ENCODE data around the gene CDKAL1.
"Not testable (repeated sequence)": the region's sequence is repeated elsewhere in the genome, so short reads cannot be mapped to it uniquely, and the experiment has no call there.

CDKAL1 gene

DNA sequence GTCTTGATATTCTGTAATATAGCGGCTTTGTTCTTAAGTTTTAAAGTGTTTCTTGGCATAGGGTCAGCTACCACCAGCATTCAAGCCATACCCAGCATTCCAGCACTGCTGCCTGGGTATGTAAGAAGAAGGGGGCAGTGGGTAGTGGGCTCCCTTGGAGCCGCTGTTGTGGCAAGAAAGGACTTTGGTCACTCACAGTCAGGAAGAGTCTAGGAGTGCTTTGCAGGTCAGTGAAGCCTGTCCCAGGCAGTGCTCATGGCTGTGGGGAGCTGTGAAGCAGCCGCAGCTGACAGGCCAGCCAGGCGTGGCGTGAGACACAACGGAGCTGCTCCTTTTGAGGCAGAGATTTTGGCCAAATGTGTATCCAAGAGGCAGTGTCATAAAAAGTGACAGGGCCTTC lies 512.0 kb downstream of the CDKAL1 start:
- no peak for DNase-seq

DNA sequence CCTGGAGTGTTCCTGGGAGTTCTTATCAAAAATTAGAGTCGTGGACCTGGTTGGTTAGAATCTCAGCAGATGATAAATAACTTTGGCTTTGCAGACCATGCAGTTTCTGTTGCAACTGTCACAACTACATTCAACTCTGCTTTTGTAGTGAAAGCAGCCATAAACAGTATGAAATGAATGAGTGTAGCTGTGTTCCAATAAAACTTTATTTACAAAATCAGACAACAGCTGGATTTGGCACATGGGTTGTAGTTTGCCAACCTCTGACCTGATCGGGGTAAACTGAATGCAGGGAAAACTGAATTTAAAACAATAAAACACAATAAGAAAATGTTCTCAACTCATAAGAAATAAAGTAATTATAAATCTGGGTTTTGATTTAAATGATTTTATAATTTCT lies 513.8 kb downstream of the CDKAL1 start:
- DNase-seq: no peak

DNA sequence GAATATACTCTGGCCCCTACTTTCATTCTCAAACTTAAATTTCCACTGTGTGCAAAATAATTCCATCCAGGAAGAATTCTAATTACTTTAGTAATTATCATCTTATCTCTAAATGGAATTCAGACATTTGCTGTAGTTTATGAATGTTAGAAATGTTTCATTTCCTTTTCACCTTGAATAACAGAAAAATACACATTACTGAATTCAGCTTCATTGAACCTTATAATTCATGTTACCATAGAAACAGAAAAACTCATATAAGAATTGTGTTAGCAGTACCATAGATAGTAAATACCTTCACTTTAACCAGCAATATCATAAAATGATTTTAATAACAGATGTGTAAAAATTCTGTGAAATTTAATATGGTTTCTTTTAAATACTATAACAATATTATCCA lies 514.9 kb downstream of the CDKAL1 start:
- no peak for DNase-seq

DNA sequence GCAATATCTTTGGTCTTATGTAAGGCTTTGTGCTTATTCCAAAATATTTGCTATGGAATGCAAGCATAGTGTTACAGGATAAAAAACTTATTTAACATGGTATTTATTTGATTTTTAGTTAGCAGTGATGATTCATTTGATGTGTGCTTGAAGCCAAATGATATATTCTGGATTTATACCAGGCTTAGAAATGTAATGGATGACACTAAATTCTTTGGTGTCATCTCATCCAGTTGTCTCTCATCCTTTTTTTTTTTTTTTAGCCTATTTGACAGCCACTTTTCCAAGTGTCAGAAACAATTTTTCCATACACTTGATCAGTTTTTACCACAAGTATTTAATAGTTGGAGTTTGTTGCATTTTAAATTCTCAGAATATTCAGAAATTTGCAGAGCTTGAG lies 515.3 kb downstream of the CDKAL1 start:
- DNase-seq: no peak

DNA sequence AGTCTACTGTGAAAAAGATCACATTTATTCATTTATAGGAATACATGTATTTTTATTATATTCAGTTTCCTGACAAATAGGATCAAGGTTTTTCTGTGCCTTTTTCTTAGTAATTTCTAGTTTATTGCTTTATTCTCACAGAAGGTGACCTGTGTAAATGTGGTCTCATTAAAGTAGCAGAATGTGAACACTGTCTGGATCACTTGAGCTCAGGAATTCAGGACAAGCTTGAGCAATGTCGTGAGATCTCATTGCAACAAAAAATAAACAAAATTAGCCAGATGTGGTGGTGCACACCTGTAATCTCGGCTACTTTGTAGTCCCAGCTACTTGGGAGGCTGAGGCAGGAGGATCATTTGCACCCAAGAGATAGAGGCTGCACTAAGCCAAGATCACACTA lies 516.7 kb downstream of the CDKAL1 start:
- no peak for DNase-seq

DNA sequence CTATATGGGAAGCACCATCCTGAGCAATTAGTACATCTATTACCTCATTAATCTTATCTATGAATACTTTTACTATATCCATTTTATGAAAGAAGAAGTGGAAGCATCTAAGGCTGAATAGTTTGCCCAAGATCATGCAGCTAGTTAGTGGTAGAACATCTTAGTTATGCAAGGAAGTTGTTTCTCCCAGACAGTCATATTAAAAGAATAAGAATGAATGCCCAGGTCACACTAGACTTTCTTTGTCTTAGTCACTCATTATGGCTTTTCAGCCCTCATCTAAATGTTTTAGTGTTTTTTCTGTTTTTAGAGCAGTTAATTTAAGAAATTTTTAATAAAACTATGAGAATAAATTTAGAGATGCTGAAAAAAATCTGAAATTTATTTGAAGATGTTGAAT lies 517.5 kb downstream of the CDKAL1 start:
- no peak for DNase-seq

DNA sequence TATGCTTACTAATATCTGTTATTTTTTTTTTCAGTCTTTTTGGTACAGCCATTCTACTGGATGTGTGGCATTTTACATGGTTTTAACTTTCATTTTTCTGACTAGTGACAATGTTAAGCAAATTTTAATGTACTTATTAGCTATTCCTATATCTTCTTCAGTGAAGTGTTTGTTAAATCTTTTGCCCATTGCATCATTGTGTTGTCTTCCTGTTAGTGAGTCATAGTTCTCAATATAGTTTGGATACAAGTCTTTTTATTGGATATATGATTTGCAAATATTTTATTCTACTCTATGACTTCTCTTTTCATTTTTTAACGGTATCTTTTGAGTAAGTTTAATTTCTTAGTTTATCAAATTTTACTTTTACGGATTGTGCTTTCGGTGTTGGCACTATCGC lies 519.4 kb downstream of the CDKAL1 start:
- no peak for DNase-seq

DNA sequence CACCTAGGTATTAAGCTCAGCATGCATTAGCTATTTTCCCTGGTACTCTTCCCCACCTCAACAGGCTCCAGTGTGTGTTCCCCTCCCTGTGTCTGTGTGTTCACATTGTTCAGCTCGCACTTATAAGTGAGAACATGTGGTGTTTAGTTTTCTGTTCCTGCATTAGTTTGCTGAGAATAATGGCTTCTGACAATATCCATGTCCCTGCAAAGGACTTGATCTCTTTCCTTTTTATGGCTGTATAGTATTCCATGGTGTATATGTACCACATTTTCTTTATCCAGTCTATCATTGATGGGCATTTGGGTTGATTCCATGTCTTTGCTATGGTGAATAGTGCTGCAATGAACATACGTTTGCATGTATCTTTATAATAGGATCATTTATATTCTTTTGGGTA lies 521.2 kb downstream of the CDKAL1 start:
- not testable (repeated sequence) for DNase-seq

DNA sequence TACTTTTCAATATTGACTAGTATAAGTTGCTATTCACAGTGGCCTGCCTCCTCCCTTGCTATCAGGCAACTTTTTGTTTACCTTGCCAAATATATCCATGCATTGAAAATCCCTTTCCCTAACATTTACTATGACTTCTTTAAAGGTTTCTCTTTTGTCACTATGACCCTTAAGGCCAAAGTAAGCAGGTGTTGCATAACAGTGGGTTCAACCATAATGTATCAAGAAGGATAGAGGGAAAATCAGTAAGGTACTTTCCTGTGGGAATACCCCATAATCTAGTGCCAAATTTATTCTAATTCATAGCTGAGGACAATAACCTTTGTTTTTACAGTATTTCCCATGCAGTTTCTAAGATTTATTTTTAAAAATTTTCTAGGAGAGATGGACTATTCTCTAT lies 527.6 kb downstream of the CDKAL1 start:
- DNase-seq: no peak

DNA sequence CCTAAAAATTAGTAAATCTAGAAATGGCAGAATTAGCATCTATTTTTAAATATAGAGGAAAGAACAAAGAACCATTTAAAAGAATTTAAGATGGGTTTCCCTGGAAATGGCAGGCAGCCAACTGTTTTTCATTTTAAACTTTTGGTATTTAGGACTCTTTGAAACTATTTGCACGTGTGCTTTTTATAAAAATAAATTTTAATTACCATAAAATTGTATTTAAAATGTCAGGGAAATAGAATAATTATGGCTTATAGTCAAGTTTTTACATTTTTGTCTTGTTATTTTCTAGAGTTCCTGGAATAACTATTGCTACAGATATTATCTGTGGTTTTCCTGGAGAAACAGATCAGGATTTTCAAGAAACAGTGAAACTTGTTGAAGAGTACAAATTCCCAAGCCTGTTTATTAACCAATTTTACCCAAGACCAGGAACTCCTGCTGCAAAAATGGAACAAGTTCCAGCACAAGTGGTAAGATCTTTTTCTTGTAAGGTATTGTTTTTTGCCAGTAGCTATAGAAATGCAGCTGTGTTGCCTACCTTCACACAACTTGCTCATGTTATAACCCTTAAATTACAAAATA lies 530.6 kb downstream of the CDKAL1 start:
- DNase-seq: no peak

DNA sequence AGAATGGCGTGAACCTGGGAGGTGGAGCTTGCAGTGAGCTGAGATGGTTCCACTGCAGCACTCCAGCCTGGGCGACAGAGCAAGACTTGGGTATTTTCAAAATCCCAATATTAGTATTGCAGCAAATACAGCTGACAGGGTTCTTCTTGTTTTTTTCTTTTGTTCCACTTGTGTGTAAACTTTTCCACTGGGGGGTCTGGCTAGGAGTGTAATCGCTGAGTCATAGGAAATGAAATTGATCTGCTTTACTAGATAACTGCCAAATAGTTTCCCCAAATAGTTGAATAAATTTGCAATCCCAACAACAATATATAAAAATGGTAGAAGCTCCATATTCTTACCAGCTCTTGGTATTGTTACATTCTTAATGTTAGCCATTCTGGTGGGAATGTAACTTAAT lies 533.3 kb downstream of the CDKAL1 start:
- no peak for DNase-seq

DNA sequence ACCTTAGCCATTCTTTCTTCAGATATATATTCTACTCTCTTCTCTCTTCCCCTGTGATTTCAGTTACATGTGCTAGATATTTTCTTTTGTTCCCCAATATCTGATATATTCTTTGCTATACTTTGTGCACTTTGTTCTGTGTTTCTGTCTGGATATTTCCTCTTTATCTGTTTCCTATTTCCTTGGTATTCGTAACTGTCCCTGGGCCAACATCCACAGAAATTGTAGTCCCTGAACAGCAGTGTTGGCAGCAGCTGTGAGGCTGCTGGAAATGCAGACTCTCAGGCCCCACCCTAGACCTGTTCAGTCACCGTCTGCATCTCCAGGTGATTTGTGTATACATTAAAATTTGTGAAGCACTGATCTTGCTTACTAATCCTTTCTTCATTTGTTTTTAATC lies 536.4 kb downstream of the CDKAL1 start:
- no peak for DNase-seq

DNA sequence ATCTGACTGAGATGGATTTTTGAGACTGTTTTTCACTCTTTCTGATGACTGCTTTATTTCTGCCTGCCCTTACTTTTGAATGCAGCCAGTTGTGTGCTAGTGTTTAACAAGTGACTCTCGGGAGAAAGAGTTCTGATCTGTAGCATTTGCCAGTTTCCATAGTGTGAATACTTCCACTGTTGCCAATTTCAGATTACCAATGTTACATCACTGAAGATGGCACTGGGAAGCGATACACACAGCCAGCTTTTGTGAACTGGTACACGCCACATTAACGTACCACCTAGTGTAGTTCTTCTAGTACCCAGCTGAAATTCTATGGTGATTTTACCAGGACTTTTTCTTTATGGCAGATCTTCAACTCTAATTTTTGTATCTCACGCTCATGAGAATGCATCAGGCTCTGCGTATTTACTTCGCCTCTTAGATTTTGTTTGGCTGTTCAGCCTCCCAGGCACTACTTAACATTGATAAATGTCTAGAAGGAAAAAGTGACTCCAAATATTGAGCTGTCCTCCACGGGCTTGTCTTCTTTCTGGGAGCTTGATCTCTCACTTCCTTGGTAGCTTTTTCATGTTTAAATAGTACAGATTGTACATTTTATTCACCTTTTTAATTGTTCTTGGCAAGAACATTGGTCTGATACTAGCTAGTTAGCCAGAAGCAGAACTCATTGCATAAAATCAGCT lies 537.7 kb downstream of the CDKAL1 start:
- no peak for DNase-seq

DNA sequence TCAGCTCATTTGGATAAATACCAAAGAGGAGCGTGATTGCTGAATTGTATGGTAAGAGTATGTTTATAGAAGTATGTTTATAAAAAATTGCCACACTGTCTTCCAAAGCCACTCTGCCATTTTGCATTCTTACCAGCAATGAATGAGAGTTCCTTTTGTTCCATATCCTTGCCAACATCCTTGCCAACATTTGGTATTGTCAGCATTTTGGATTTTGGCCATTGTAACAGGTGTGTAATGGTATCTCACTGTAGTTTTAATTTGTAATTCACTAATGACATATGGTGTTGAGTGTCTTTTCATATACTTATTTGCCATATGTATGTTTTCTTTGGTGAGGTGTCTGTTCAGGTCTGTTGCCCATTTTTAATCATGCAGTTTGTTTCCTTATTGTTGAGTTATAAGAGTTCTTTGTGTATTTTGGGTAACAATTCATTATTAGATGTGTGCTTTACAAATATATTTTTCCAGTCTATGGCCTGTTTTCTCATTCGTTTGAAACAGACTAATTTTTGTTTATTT lies 539.1 kb downstream of the CDKAL1 start:
- DNase-seq: no peak

DNA sequence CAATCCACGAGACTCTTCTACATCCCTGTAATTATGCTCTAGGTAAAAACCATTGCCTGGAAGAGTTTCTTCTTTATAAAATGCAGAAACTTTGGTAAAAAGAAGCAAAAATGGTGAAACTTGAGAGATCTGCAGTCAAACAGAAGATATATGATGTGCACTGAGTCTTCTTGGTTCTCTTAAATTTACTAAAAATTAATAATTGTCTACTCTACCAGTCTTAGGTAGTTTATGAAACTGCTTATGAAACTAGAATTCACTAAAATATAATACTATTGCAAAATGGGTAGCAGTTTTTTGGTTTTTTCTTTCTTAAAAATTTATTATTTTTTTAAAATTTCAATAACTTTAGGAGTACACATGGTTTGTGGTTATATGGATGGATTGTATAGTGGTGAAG lies 540.2 kb downstream of the CDKAL1 start:
- no peak for DNase-seq

DNA sequence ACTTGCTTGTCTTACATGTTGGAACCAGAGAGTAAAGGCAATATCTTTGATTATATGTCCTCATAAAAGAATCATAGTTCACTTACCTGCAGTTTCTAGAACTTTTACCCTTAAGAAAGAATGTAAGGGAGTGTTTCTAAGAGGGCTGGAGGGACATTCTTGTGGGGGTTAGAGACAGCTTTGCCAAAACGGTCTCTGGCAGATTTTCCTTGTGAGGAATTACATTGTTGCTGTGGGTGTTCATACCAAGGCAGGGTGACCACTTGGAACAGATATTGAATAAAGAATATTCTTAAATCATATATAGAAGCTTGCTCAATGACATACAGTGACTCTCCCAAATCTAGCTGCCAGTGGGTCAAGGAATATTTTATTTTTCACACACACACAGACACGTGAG lies 541.7 kb downstream of the CDKAL1 start:
- no peak for DNase-seq

DNA sequence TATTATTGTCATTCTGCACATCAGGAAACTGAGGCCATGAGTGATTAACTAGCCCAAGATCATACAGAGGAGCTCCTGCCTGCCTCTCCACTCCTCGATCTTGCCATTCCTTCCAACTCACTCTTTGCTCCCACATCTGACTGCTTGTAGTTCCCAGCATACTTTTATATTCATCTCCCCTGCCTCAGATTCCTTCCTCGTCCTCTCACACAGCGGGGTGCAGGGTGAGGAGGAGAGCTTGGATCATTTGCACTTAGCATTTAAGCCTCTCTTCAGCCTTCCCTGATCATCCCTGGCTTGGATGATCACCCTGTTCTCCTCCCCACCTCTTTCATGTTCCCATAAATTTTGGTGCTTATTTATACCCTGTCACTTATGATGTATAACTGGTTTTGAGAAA lies 544.2 kb downstream of the CDKAL1 start:
- DNase-seq: no peak

DNA sequence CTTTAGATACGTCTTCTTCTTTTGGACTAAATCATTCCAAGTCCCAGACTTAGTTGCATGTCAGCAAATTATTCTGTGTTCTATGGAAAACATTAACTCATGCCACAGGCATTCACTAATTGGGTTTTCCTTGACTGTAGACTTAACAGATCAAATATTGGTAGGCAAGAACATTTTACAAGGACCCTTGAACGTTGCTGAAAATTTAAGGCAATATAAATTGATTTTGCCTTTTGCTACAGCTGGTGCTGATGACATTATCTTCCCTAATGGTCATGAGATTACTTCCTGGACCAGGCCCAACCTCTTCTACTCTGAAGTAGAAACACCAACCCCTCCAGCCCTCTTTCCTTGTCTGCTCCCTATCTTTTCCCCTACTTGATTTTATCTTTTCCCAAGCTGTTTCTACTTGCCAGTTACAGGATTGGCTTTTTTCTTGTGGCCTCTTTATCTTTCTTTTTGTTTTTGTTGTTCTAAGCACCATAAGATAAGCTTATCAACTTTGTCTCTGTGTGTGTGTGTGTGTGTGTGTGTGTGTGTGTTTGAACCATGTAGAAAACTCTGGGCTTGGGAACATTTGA lies 545.3 kb downstream of the CDKAL1 start:
- DNase-seq: no peak

DNA sequence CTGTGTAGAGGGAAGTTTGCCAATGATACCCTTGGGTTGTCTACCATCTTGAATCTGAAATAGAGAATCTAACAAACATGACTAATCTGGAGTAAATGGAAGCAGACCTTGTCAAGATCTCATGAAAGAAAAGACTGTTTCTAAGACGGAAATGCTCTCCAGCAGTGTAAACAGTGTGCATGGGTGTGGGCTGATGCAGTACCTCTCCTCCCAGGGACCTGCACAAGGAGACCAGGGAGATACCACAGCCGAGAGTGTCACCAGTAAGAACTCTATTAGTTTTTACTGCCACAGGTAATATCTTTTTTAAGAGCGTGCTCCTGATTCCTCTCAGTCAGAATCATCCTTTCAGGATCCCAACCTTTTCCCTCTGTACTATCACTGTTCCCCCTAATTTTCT lies 546.0 kb downstream of the CDKAL1 start:
- DNase-seq: no peak

DNA sequence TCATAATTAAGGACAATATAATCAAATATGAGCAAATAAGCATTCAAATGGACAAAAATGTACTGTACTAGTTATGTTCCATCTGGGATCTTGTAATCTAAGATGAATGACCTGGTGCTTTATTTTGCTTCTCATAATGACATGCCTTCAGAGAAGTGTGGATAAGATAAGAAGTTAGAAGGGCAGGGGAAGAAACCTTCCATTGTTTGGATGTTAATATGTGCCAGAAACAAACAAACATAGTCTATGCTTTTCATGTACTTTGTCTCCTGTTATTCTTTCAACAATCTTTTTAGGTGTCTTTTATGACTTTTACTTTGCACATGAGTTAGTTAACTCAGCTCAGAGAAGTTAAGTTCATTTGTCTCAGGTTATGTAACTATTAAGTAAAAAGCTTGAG lies 547.8 kb downstream of the CDKAL1 start:
- no peak for DNase-seq

DNA sequence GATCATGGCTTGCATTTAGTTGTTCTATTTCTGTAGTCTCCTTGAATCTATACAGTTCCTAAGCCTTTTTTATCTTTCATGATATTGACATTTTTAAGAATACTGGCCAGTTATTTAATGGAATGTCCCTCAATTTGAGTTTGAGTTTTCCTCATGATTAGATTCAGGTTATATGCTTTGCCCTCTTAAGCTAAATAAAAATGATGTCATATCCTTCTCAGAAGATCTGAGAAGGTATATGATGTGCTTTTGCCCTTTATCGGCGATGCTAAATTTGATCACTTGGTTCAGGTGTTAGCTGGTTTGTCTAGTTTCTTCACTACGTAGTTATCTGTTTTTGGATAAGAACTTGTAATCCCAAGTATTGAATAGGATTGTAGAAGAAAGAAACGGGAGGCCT lies 549.5 kb downstream of the CDKAL1 start:
- no peak for DNase-seq

DNA sequence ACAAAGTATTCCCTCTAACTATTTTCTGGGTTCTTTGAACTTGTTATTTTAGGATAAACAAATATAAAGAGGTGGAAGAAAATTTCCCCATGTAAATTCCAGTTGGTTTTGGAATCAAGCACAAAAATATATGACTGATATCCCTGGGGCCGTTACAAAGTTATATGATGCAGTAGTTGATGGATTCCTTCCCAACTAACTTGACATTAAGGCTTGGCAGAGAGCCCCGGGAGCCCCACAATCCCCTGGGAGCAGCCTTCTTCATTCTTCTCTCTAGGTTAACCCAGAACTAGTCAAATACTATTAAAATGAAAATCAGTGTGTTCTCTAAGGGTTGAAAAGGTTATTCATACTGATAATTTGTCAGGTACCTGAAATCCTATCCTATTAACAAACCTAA lies 550.4 kb downstream of the CDKAL1 start:
- no peak for DNase-seq

DNA sequence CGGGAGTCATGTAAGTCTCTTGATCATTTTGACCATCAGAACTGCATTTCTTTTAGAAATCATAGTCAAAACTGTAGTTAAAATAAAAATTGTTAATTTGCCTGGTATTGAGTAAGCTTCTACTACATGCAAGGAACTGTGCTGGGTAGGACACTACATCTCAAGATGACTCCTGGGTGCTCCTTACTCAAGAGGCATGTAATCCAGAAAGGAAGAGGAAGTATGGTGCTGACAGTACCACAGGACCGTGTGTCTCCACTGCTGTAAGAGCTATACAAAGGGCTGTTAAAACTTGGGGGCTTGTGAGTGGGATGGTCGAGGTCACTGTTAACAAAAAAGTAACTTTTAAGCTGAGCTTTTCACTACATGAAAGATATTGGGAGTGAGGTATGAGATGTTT lies 551.0 kb downstream of the CDKAL1 start:
- DNase-seq: no peak

DNA sequence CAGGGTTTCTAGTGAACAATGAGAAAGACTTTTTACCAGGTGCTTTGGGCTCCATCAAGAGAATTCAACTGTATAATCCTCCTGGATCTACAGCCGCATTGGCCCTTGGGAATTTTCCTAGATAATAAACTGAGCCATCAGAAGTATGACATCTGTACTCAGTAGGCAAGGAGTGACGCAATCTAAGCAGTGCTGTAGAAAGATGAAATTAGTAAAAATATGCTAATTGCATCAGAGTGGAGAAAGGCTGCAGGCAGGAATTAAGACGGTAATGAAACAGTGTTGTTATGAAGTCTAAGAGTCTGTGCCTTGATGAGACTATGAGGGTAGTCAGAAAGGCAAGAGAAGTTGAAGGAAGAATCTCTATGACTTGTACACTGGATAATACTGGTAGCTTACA lies 551.4 kb downstream of the CDKAL1 start:
- DNase-seq: no peak

DNA sequence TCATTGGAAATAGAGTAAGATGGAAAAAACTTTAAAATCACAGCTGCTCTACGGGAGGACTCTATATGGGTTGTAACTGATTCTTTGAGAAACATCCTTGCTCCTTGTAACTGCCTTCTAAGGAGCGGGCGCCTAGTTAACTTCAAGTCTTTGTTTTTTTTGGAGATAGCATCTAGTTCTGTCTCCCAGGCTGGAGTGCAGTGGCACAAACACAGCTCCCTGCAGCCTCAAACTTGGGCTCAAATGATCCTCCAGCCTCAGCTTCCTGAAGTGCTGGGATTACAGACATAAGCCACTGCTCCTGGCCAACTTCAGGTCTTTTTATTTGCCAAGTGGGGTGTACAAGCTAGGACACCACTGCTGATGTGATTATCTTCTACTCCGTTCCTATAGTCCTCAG lies 552.9 kb downstream of the CDKAL1 start:
- no peak for DNase-seq

All from NCI-H526 (cell line).